Measurements from ENCODE around the gene MAP2K5.

The MAP2K5 gene

DNA sequence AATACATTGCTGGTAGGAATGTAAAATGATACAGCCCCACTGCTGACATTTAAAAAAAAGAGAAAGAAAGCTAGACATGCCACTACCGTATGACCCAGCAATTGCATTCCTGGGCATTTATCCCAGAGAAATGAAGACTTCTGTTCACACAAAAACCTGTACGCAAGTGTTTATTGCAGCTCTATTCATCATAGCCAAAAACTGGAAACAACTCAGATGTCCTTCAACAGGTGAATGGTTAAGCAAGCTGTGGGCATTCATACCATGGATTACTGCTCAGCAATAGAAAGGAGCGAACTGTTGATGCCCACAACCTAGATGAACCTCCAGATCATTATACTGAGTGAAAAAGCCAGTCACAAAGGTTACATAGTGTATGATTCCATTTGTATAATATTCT is 132.5 kb downstream of the MAP2K5 start:
- no peak for DNase-seq (ENCODE audit: extremely low spot score)
- TF ChIP-seq, protein P1, sequence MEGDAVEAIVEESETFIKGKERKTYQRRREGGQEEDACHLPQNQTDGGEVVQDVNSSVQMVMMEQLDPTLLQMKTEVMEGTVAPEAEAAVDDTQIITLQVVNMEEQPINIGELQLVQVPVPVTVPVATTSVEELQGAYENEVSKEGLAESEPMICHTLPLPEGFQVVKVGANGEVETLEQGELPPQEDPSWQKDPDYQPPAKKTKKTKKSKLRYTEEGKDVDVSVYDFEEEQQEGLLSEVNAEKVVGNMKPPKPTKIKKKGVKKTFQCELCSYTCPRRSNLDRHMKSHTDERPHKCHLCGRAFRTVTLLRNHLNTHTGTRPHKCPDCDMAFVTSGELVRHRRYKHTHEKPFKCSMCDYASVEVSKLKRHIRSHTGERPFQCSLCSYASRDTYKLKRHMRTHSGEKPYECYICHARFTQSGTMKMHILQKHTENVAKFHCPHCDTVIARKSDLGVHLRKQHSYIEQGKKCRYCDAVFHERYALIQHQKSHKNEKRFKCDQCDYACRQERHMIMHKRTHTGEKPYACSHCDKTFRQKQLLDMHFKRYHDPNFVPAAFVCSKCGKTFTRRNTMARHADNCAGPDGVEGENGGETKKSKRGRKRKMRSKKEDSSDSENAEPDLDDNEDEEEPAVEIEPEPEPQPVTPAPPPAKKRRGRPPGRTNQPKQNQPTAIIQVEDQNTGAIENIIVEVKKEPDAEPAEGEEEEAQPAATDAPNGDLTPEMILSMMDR (IDR thresholded peaks at IDR 0.05; ENCODE audit: control extremely low read depth, extremely low read depth, low read depth, missing control alignments): no peak
- ChIA-PET POLR2A (no interaction called here), CTCF (interaction anchor here (1.2 kb wide), 1 partner anchor 22 kb away, joined by 4 read pairs; no protein-coding TSS in a partner anchor)

DNA sequence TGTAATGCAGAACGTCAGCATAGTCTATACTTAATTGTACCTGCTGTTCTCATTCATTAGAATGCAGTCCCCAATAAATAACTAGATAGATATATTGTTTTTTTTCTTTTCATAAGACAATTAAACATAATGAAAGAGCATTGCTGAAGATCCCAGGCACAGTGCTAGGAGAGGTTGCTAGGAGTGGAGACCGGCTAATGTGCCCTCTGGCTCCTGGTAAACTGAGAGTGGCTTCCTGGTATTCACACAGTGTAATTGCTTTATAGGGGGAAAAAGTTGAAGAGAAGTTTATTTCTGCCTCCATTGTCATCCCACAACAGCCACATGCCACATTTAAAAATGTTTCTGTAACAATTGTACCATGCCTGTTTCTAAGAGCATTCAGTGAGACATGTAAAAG is 135.6 kb downstream of the MAP2K5 start:
- TF ChIP-seq, protein P1 (IDR thresholded peaks at IDR 0.05; ENCODE audit: control extremely low read depth, extremely low read depth, low read depth, missing control alignments): no peak
- CTCF ChIA-PET: no interaction called here
- no peak for DNase-seq (ENCODE audit: extremely low spot score)
- POLR2A ChIA-PET: no interaction called here

DNA sequence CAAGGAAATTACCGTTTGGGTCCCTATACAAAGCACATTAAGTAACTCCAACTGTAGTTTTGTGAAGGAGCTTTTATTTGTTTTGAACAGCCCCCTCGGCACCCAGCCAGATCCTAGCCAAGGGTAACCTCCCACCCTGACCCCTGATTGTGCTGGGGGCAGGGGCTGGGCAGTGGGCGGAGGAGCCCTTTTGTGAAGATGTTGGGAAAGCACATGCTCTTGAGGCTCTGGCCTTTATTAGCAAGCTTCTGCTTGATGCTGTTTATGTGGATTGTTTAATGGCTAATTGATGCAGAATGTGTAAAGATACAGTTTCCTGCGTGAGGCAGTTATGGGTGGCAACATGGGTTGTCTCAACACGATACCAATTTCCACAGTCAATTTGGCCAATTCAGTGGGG is 136.5 kb downstream of the MAP2K5 start:
- CTCF ChIA-PET: no interaction called here
- POLR2A ChIA-PET: no interaction called here
- TF ChIP-seq, protein P1 (IDR thresholded peaks at IDR 0.05; ENCODE audit: control extremely low read depth, extremely low read depth, low read depth, missing control alignments): no peak
- no peak for DNase-seq (ENCODE audit: extremely low spot score)

DNA sequence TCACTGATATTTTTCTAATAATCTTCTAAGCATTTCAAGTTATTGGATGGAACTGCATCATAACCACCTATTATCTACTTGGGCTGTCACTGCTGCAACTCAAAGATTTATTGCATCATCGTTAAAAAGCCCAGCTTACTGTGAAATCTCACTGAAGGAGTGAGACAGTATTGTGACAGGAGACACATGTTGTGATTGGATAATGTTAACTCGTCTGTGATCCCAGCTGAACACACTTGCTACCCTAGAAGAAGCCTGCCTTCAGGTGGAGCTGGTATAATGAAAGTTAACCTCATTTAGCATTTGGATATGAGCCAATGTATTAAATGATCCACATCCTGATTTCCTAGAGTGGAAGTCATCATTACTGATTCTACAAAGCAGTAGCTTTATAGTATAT is 138.1 kb downstream of the MAP2K5 start:
- TF ChIP-seq, protein P1 (IDR thresholded peaks at IDR 0.05; ENCODE audit: control extremely low read depth, extremely low read depth, low read depth, missing control alignments): no peak
- DNase-seq (ENCODE audit: extremely low spot score): no peak
- ChIA-PET CTCF (interaction anchor here (2.5 kb wide), 1 partner anchor 10 kb away, joined by 5 read pairs; no protein-coding TSS in a partner anchor), POLR2A (no interaction called here)

DNA sequence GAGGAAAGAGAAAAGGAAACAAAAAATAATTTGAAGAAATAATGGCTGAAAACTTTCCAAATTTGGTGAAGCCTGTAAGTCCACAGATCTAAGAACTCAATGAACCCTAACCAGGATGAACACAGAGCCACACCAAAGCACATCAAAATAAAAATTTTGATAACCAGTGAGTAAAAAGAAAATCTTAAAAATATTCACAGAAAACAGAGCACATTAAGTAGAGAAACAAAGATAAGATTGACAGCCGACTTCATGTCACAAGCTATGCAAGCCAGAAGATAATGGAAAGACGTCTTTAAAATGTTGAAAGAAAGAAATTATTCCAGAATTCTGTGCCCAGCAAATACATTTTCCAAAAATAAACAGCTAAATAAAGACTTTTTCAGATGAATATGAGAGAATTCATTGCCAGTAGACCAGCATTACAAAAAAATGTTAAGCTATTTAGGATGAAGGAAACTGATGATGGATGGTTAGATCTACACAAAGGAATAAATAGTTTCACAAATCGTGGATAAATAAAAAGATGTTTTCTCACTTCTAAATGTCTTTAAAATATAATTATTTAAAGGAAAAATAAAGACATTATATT is 142.6 kb downstream of the MAP2K5 start:
- TF ChIP-seq, protein P1 (IDR thresholded peaks at IDR 0.05; ENCODE audit: control extremely low read depth, extremely low read depth, low read depth, missing control alignments): no peak
- no peak for DNase-seq (ENCODE audit: extremely low spot score)
- ChIA-PET POLR2A (no interaction called here), CTCF (interaction anchor here (0.7 to 1.0 kb wide), 3 partner anchors 10 to 15 kb away, joined by 3 to 4 read pairs (median 3); no protein-coding TSS in a partner anchor)

DNA sequence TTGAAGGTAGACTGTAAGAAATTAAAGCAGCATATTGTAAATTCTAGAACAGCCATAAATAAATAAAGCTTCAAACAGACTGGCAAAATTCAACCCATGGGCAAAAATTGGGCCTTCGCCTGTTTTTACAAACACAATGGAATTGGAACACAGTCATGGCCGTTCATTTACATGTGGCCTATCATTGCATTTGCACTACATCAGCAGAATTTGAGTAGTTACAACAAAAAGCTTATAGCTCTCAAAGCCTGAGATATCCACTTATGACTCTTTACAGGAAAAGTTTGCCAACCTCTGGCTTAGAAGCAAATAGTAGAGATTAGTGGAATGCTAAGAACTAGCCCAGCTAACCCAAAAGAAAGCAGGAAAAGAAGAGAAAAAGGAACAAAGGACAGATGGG is 143.2 kb downstream of the MAP2K5 start:
- DNase-seq (ENCODE audit: extremely low spot score): no peak
- CTCF ChIA-PET: interaction anchor here (0.7 to 1.0 kb wide), 3 partner anchors 10 to 15 kb away, joined by 3 to 4 read pairs (median 3); no protein-coding TSS in a partner anchor
- POLR2A ChIA-PET: no interaction called here
- TF ChIP-seq, protein P1 (IDR thresholded peaks at IDR 0.05; ENCODE audit: control extremely low read depth, extremely low read depth, low read depth, missing control alignments): no peak
